PC-3 (cell line): Measurements from ENCODE around the gene USP3. TPM values are rescaled to one million over a fixed set of nuclear protein-coding genes. Genes with fewer than 3 reads are reported as not detected.

ENCODE experiments used
- ATAC-seq: fragments of 200-7000 bp; cut with Tn5 transposase; 2 replicates; pipeline ENCODE4 v1.9.1; 2020; ENCODE audit warnings: mild to moderate bottlenecking, moderate library complexity
- BruUV-seq: library from RNA; stranded (reverse); fragments of 400-500 nt; replicated peaks from 2 replicates; lab custom pipeline; 2021; lab: Mats Ljungman, UMichigan
- CTCF ChIA-PET: fragments of 300-600 bp; sonication (Branson Sonifier 250); formaldehyde crosslinking; loops from one replicate; lab custom pipeline; 2022; ENCODE audit warnings: antibody characterized with exemption; lab: Charles Lee
- POLR2A ChIA-PET: fragments of 300-600 bp; sonication (Branson Sonifier 250); formaldehyde crosslinking; loops from one replicate; lab custom pipeline; 2022; ENCODE audit warnings: antibody characterized with exemption; ENCODE audit not compliant: unreplicated experiment; lab: Charles Lee
- DNase-seq: peaks from one replicate; pipeline ENCODE4 v3.0.0-alpha.2; 2015
- H2AFZ ChIP-seq: fragments of 300-600 bp; sonication (generic); 2 replicates; pipeline ENCODE4 v1.6.0; 2016; ENCODE audit warnings: antibody characterized with exemption, low read length
- H3F3A ChIP-seq: fragments of 300-600 bp; sonication (generic); one replicate; pipeline ENCODE4 v1.6.0; 2017; ENCODE audit warnings: antibody characterized with exemption, low read length, control low read depth, mild to moderate bottlenecking; ENCODE audit not compliant: unreplicated experiment
- H3K27ac ChIP-seq: fragments of 300-600 bp; sonication (generic); 2 replicates; pipeline ENCODE4 v1.5.1; 2016; ENCODE audit warnings: mild to moderate bottlenecking, low read length
- H3K27me3 ChIP-seq: fragments of 300-600 bp; sonication (generic); 2 replicates; pipeline ENCODE4 v1.6.1; 2016; ENCODE audit warnings: low read length, mixed read lengths
- H3K36me3 ChIP-seq: fragments of 300-600 bp; sonication (generic); 2 replicates; pipeline ENCODE4 v1.6.1; 2016; ENCODE audit warnings: low read depth, mixed run types, low read length, mixed read lengths
- H3K4me1 ChIP-seq: fragments of 300-600 bp; sonication (generic); 2 replicates; pipeline ENCODE4 v1.5.1; 2016; ENCODE audit warnings: low read length; ENCODE audit not compliant: insufficient read depth
- H3K4me2 ChIP-seq: fragments of 300-600 bp; sonication (generic); 2 replicates; pipeline ENCODE4 v1.6.0; 2016; ENCODE audit warnings: low read length
- H3K4me3 ChIP-seq: fragments of 300-600 bp; sonication (generic); 2 replicates; pipeline ENCODE4 v1.5.1; 2016; ENCODE audit warnings: mild to moderate bottlenecking, low read length, mixed read lengths
- H3K79me2 ChIP-seq: fragments of 300-600 bp; sonication (generic); 2 replicates; pipeline ENCODE4 v1.6.1; 2017; ENCODE audit warnings: low read length, mixed read lengths
- H3K9ac ChIP-seq: fragments of 300-600 bp; sonication (generic); 2 replicates; pipeline ENCODE4 v1.6.0; 2016; ENCODE audit warnings: mild to moderate bottlenecking, low read length
- H3K9me2 ChIP-seq: fragments of 300-600 bp; sonication (generic); replicated peaks from 2 replicates; pipeline ENCODE4 v1.6.1; 2016; ENCODE audit warnings: mixed run types, low read length, mixed read lengths
- H3K9me3 ChIP-seq: fragments of 300-600 bp; sonication (generic); 2 replicates; pipeline ENCODE4 v1.6.1; 2016; ENCODE audit warnings: low read length, mixed read lengths
- H4K20me1 ChIP-seq: fragments of 300-600 bp; sonication (generic); 2 replicates; pipeline ENCODE4 v1.6.1; 2016; ENCODE audit warnings: low read length, mixed read lengths
- CTCF ChIP-seq: fragments of 300-600 bp; sonication (generic); conservative IDR thresholded peaks from 2 replicates; pipeline ENCODE4 v1.5.1; 2017; ENCODE audit warnings: antibody characterized with exemption, low read depth, mild to moderate bottlenecking, low read length
- EZH2 ChIP-seq: fragments of 300-600 bp; sonication (generic); IDR thresholded peaks from one replicate; pipeline ENCODE4 v1.6.1; 2017; ENCODE audit warnings: antibody characterized with exemption, mild to moderate bottlenecking, low read length; ENCODE audit not compliant: unreplicated experiment
- EZH2phosphoT487 ChIP-seq: fragments of 300-600 bp; sonication (generic); IDR thresholded peaks from 2 replicates; pipeline ENCODE4 v1.6.1; 2018; ENCODE audit warnings: mild to moderate bottlenecking, antibody characterized with exemption, low read length, borderline replicate concordance
- intact Hi-C: fragments of 100-400 bp; cut with micrococcal nuclease; formaldehyde crosslinking; loops from 2 replicates; pipeline ENCODE4 v1.9.0; 2023
- total RNA-seq: library from RNA; depleted of rRNA; stranded (reverse); fragments of >200 nt; gene quantifications from 2 replicates; pipeline ENCODE4 v1.2.3, GENCODE V29; 2014

Gene USP3
- total RNA-seq, 1 experiment from 2014 or later, result 26.9 TPM

- ChIA-PET POLR2A (no interaction called here), CTCF (no interaction called here)
- Histone ChIP-seq H3K27me3 (no peaks in the 10 kb centered on the region), H3K4me2 (no peak overlapping the region), H3K9me3 (no peaks in the 10 kb centered on the region), H3K27ac (no peak overlapping the region), H3K79me2 (peaks cover 13% of the 10 kb centered on the region; the same call in 1 of the 2 replicates), H3K36me3 (peaks cover 11% of the 10 kb centered on the region), H2AFZ (no peak overlapping the region), H3K4me1 (peaks cover 20% of the 10 kb centered on the region), H3F3A (no peaks in the 10 kb centered on the region), H3K9ac (no peak overlapping the region), H3K9me2 (no peaks in the 10 kb centered on the region), H3K4me3 (no peak overlapping the region), H4K20me1 (no peaks in the 10 kb centered on the region)
- ATAC-seq (no peak), DNase-seq (no peak)
- BruUV-seq, result no TSS peak
- intact Hi-C loops, result no loop called here
- TF ChIP-seq EZH2 (no peak), CTCF (no peak), EZH2phosphoT487 (no peak)
Observed at GRCh38 chr15:63554337-63554927, 50.0 kb downstream of the USP3 start.

GRCh38 chr15:63555507-63555906 is 51.1 kb downstream of the USP3 start:
- no peak overlapping the region for H3K4me3 ChIP-seq
- no peaks in the 10 kb centered on the region for H3K9me2 ChIP-seq
- H3K27me3 ChIP-seq, result no peaks in the 10 kb centered on the region
- H3K27ac ChIP-seq, result no peak overlapping the region
- no peak overlapping the region for H3K9ac ChIP-seq
- H3F3A ChIP-seq, result no peaks in the 10 kb centered on the region
- H2AFZ ChIP-seq, result no peak overlapping the region
- H4K20me1 ChIP-seq, result no peaks in the 10 kb centered on the region
- no peak overlapping the region for H3K4me2 ChIP-seq
- no peak for TF ChIP-seq EZH2
- no peak for TF ChIP-seq EZH2phosphoT487
- no peak for TF ChIP-seq CTCF
- ATAC-seq, result no peak
- no peaks in the 10 kb centered on the region for H3K9me3 ChIP-seq
- H3K36me3 ChIP-seq, result peaks cover 11% of the 10 kb centered on the region; the same call in 1 of the 2 replicates
- ChIA-PET POLR2A (no interaction called here), CTCF (no interaction called here)
- H3K79me2 ChIP-seq, result peaks cover 11% of the 10 kb centered on the region; the same call in 1 of the 2 replicates
- intact Hi-C loops, result no loop called here
- H3K4me1 ChIP-seq, result peaks cover 20% of the 10 kb centered on the region
- DNase-seq, result no peak
- no TSS peak for BruUV-seq

GRCh38 chr15:63556246-63556645 is 51.9 kb downstream of the USP3 start:
- no peak overlapping the region for H2AFZ ChIP-seq
- no peaks in the 10 kb centered on the region for H4K20me1 ChIP-seq
- no TSS peak for BruUV-seq
- no peaks in the 10 kb centered on the region for H3K27me3 ChIP-seq
- no peaks in the 10 kb centered on the region for H3F3A ChIP-seq
- DNase-seq, result no peak
- CTCF ChIA-PET, result no interaction called here
- peaks cover 17% of the 10 kb centered on the region for H3K4me1 ChIP-seq
- no peaks in the 10 kb centered on the region for H3K9me2 ChIP-seq
- no peak overlapping the region for H3K9ac ChIP-seq
- intact Hi-C loops, result no loop called here
- no peak overlapping the region for H3K4me2 ChIP-seq
- H3K9me3 ChIP-seq, result no peaks in the 10 kb centered on the region
- no peak overlapping the region for H3K4me3 ChIP-seq
- ATAC-seq, result no peak
- H3K79me2 ChIP-seq, result peaks cover 6% of the 10 kb centered on the region; the same call in 1 of the 2 replicates
- TF ChIP-seq EZH2 (no peak), CTCF (no peak), EZH2phosphoT487 (no peak)
- H3K36me3 ChIP-seq, result peaks cover 11% of the 10 kb centered on the region; the same call in 1 of the 2 replicates
- POLR2A ChIA-PET, result no interaction called here
- H3K27ac ChIP-seq, result no peak overlapping the region
